Calu3 (cell line): ENCODE measurements around the gene TGFBRAP1. TPM values are rescaled to one million over a fixed set of nuclear protein-coding genes. Genes with fewer than 3 reads are reported as not detected.
A peak's percentile ranks its signal among the peaks of the same experiment; 100 is the strongest.

Source experiments
- BruUV-seq: library from RNA; stranded (reverse); fragments of 400-500 nt; replicated peaks from 2 replicates; lab custom pipeline; 2021; lab: Mats Ljungman, UMichigan
- CTCF ChIA-PET: fragments of 300-600 bp; sonication (Branson Sonifier 250); formaldehyde crosslinking; loops from one replicate; lab custom pipeline; 2022; ENCODE audit warnings: antibody characterized with exemption; lab: Charles Lee
- DNase-seq: peaks from one replicate; pipeline ENCODE4 v3.0.0; 2022
- H3K27ac Mint-ChIP-seq: one replicate; pipeline ENCODE4 v1.8.0; 2022; ENCODE audit warnings: mixed read lengths; ENCODE audit not compliant: unreplicated experiment
- H3K27me3 Mint-ChIP-seq: one replicate; pipeline ENCODE4 v1.8.0; 2022; ENCODE audit warnings: mixed read lengths; ENCODE audit not compliant: unreplicated experiment
- H3K36me3 Mint-ChIP-seq: one replicate; pipeline ENCODE4 v1.8.0; 2022; ENCODE audit warnings: mild to moderate bottlenecking, moderate library complexity, mixed read lengths; ENCODE audit not compliant: insufficient read depth, unreplicated experiment
- H3K4me1 Mint-ChIP-seq: one replicate; pipeline ENCODE4 v1.8.0; 2022; ENCODE audit warnings: mild to moderate bottlenecking, low read depth, mixed read lengths; ENCODE audit not compliant: unreplicated experiment
- H3K4me3 Mint-ChIP-seq: one replicate; pipeline ENCODE4 v1.8.0; 2022; ENCODE audit warnings: mild to moderate bottlenecking, low read depth, moderate library complexity, mixed read lengths; ENCODE audit not compliant: unreplicated experiment
- H3K9me3 Mint-ChIP-seq: one replicate; pipeline ENCODE4 v1.8.0; 2022; ENCODE audit warnings: low read depth, mixed read lengths; ENCODE audit not compliant: unreplicated experiment
- intact Hi-C: fragments of 100-400 bp; cut with micrococcal nuclease; formaldehyde crosslinking; loops from one replicate; pipeline ENCODE4 v1.10.0; 2022; ENCODE audit not compliant: unreplicated experiment
- total RNA-seq: library from RNA; stranded (reverse); gene quantifications from 2 replicates; pipeline ENCODE4 v1.2.3, GENCODE V29; 2022
- TF ChIP-seq, protein P1 (sequence below): fragments of 200-600 bp; IDR thresholded peaks from one replicate; pipeline ENCODE4 v1.8.0; 2022; ENCODE audit warnings: antibody characterized with exemption; ENCODE audit not compliant: unreplicated experiment

Gene TGFBRAP1
- total RNA-seq, 1 experiment from 2014 or later, result 24.3 TPM

DNA sequence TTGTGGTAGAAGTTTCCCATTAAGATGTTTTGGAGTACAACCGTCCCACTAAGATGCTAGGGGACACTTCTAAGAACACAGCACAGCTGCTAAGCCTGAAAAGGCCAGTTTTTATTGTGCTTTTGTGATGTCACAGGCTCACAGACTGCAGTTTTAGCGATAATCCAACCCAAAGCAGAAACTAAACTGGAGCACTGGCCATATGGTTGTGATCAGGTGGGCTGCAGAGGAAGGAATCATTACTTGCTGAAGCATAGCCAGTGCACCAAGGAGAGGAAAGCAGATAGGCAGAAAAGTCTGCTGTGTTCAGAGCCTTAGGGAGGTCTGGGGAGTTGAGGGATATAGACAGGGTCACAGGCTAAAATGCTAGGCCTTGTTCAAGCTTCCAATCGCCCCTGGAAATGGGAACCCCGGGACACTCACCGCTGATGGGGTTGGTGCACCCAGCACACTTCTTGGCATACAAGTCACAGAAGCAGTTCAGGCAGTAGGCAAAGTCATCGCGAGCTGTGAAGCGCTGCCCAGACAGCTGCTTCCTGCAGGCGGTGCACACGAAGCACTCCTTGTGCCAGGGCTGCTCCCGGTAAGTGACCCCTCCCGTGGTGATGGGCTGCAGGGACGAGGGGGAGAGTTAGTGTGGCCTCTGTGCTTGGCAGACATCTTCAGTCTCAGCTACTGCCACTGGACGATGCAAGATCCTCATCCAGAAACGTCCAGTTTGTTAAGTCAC is 33.5 kb upstream of the TGFBRAP1 start:
- DNase-seq, result no peak
- peaks cover 82% of the 10 kb centered on the region for H3K36me3 Mint-ChIP-seq
- CTCF ChIA-PET, result no interaction called here
- BruUV-seq, result no TSS peak
- TF ChIP-seq, protein P1, sequence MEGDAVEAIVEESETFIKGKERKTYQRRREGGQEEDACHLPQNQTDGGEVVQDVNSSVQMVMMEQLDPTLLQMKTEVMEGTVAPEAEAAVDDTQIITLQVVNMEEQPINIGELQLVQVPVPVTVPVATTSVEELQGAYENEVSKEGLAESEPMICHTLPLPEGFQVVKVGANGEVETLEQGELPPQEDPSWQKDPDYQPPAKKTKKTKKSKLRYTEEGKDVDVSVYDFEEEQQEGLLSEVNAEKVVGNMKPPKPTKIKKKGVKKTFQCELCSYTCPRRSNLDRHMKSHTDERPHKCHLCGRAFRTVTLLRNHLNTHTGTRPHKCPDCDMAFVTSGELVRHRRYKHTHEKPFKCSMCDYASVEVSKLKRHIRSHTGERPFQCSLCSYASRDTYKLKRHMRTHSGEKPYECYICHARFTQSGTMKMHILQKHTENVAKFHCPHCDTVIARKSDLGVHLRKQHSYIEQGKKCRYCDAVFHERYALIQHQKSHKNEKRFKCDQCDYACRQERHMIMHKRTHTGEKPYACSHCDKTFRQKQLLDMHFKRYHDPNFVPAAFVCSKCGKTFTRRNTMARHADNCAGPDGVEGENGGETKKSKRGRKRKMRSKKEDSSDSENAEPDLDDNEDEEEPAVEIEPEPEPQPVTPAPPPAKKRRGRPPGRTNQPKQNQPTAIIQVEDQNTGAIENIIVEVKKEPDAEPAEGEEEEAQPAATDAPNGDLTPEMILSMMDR, result no peak
- H3K27ac Mint-ChIP-seq, result no peak overlapping the region
- H3K4me3 Mint-ChIP-seq, result no peak overlapping the region
- no peaks in the 10 kb centered on the region for H3K27me3 Mint-ChIP-seq
- H3K9me3 Mint-ChIP-seq, result no peaks in the 10 kb centered on the region
- no peaks in the 10 kb centered on the region for H3K4me1 Mint-ChIP-seq
- intact Hi-C loops, result no loop called here

DNA sequence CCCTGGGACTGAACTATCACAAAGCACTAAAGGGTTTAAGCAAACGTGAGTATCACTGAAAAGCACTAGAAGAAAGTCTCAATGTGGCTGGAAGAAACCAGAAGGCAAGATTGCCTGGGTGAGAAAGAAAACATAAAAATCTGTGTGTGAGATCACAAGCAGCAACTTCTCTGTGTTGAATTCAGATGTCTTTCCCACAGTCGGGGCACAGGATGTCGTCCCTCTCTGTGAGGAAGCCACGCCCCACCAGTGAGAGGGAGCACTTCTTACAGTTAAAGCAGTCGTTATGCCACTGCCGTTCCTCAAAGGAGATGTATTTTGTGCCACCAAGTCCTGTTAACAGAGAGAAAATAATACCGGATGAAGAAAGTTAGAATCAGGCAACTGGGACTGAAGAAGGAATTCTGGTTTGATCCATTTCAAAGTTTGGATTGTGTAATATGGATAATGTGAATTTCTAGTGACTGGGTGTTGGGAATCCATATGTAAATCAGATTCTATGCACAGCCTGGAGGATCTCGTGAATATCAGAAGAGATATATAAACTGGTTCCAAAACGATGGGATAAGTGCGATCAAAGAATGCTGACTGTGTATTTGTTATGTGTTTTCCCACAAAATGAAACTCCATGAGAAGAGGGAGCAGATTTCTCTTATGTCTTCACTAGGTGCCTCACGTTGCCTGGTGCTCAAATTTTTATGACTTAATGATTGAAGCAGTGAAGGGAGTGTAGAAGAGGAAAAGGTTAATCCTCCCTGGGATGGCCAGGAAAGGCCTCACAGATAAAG is 31.8 kb upstream of the TGFBRAP1 start:
- Mint-ChIP-seq H3K27ac (no peak overlapping the region), H3K4me1 (no peaks in the 10 kb centered on the region), H3K36me3 (peaks cover 75% of the 10 kb centered on the region), H3K27me3 (no peaks in the 10 kb centered on the region), H3K9me3 (no peaks in the 10 kb centered on the region), H3K4me3 (no peak overlapping the region)
- CTCF ChIA-PET, result no interaction called here
- TF ChIP-seq, protein P1, result no peak
- no TSS peak for BruUV-seq
- DNase-seq, result no peak
- intact Hi-C loops, result no loop called here

DNA sequence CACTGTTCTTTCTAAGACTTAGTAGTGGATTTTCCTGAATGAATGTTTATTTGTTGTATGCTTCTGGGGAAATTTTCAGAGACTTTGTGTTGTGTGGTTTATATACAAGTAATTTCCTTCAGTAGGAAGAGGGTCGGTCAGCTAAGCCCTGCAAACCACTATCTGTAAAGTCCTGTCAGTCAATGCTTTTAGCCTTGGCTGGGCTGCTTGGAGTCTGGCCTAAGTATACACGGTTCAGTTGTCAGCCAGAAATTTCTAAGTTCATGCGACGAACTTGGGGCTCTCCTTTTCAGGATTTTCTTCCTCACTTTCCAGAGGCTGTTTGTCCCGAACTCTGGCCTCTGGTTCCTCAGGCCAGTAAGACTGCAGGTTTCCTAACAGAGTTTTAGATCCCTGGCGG is 29.1 kb upstream of the TGFBRAP1 start:
- Mint-ChIP-seq H3K4me1 (no peaks in the 10 kb centered on the region), H3K4me3 (no peak overlapping the region), H3K9me3 (no peaks in the 10 kb centered on the region), H3K36me3 (peaks cover 58% of the 10 kb centered on the region), H3K27ac (no peak overlapping the region), H3K27me3 (no peaks in the 10 kb centered on the region)
- intact Hi-C loops, result no loop called here
- DNase-seq, result no peak
- TF ChIP-seq, protein P1, result no peak
- CTCF ChIA-PET, result no interaction called here
- BruUV-seq, result no TSS peak

DNA sequence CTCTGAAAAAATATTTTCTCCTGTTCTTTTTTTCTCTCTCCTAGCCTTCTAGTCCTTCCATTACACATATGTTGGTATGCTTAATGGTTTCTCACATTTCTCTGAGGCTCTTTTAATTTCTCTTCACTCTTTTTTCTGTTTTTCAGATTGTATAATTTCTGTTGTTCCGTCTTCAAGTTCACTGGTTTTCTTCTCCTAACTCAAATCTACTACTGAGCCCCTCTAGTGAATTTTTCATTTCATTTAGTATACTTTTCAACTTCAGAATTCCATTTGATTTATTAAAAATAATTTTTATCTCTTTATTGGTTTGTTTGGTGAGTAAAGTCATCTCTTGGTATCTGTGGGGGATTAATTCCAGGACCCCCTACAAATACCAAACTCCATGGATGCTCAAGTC is 27.6 kb upstream of the TGFBRAP1 start:
- TF ChIP-seq, protein P1, result no peak
- Mint-ChIP-seq H3K27ac (no peak overlapping the region), H3K4me1 (no peaks in the 10 kb centered on the region), H3K9me3 (no peaks in the 10 kb centered on the region), H3K27me3 (no peaks in the 10 kb centered on the region), H3K36me3 (peaks cover 58% of the 10 kb centered on the region), H3K4me3 (no peak overlapping the region)
- CTCF ChIA-PET, result no interaction called here
- DNase-seq, result no peak
- intact Hi-C loops, result no loop called here
- BruUV-seq, result TSS peak; percentile 19
